Brain pericyte (primary cell): ENCODE results near the gene RAVER1.
A peak's percentile ranks its signal among the peaks of the same experiment; 100 is the strongest.
"Not testable (repeated sequence)": the region's sequence is repeated elsewhere in the genome, so short reads cannot be mapped to it uniquely, and the experiment has no call there.

Experiments
- DNase-seq: peaks from one replicate; pipeline ENCODE4 v3.0.0-alpha.2; 2012; ENCODE audit warnings: low read depth, low spot score

RAVER1 gene

DNA sequence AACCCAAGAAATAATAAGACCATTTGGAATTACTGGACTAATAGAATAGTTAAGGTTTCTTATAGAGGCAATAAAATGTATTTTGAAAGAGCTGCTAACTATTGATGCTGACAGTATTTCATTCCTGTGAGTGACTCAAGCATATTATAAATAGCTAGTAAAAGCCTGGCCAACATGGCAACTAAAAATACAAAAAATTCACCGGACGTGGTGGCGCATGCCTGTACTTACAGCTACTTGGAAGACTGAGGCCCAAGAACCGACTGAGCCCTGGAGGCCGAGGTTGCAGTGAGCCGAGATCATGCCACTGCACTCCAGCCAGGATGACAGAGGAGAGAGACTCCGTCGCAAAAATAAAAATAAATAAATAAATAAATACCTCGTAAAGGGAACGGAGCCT, 11.5 kb upstream of the RAVER1 start:
- DNase-seq: no peak

GRCh38 chr19:10343495-10343894, 10.2 kb upstream of the RAVER1 start:
- no peak for DNase-seq

DNA sequence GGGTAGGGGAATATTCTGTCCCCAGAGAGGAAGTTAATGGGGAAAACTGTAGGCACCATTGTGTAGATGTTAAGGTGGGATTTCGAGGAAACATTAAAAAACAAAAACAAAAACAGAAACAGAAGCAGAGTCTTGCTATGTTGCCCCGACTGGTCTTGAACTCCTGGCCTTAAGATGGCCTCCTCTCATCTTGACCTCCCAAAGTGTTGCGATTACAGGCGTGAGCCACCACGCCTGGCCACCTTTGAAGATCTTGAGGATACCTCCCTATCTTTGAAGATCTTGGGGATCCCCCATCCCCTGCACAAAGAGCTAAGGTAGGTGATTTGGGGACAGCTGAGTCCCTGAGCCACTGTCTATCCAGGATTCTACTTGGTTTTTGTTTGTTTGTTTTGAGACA, 6.6 kb upstream of the RAVER1 start:
- DNase-seq: no peak

GRCh38 chr19:10339380-10339960, 6.1 kb upstream of the RAVER1 start, which contains the start of gene ICAM3:
TSS of gene ICAM3 (minus strand) at chr19:10339624. CDS start at chr19:10339614, 10 bp downstream.
- DNase-seq: no peak

GRCh38 chr19:10338940-10339339, 5.6 kb upstream of the RAVER1 start:
- DNase-seq: no peak

DNA sequence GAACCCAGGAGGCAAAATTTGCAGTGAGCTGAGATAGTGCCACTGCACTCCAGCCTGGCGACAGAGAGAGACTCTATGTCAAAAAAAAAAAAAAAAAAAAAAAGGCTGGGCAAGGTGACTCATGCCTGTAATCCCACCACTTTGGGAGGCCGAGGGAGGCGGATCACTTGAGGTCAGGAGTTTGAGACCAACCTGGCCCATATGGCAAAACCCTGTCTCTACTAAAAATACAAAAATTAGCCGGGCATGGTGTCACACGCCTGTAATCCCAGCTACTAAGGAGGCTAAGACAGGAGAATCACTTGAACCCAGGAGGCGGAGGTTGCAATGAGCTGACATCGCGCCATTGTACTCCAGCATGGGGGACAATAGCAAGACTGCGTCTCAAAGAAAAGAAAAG, 3.4 kb upstream of the RAVER1 start:
- DNase-seq: not testable (repeated sequence)

DNA sequence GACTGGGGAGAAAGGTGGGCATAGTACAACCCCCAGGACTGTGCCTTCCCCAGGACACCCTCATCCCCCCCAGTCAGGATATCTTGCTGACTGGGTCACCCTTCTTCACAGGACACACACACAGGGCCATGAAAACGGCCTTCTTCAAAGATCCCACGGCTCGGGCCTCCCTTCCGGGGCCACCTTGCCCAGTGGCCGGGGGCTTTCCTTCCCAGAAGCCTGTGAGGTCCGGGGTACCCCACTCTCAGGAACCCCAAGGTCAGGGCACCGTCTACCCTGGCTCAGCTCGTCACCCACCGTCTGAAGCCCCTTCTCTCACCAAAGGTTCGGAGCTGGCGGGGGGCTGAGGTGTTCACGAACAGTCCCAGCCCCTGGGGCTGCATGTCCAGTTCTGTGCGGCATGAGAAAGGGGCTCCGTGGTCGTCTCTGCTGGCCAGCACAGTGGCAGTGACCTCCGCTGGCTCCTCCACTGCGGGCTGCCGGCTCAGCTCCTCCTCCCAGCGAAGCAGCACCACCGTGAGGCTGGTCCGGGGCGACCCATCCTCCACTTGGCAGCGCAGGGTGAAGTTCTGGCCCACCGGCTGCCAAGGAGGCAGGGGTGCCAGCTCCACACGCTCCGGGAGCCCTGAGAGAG, 2.1 kb upstream of the RAVER1 start:
- DNase-seq: no peak

GRCh38 chr19:10334588-10335351, 1.4 kb upstream of the RAVER1 start:
- peak; percentile 76 for DNase-seq

- DNase-seq: no peak
These were observed 644 bp upstream of the RAVER1 start for GRCh38 chr19:10333758-10334587.

- no peak for DNase-seq
These were observed 968 bp downstream of the RAVER1 start for GRCh38 chr19:10332158-10332964.

DNA sequence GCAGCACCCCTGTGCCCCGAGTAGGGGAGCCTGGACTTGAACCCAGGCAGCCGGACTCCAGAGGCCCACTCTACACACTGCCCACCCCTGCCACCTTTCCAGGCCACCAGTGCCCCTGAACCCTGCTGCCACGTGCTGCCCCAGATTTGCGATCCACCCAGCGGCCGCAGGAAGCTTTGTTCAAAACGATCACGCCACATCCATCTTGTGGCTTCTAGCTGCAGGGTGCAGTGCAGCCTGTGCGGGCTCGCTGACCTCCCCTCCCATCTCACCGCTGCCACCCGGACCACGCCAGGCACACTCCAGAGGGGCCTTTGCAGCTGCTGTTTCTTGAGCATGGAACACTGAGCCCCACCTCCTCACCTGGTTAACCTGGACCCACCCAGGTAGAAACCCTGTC, 3.8 kb downstream of the RAVER1 start:
- no peak for DNase-seq

- no peak for DNase-seq
These were observed 4.5 kb downstream of the RAVER1 start for GRCh38 chr19:10328558-10329429.

DNA sequence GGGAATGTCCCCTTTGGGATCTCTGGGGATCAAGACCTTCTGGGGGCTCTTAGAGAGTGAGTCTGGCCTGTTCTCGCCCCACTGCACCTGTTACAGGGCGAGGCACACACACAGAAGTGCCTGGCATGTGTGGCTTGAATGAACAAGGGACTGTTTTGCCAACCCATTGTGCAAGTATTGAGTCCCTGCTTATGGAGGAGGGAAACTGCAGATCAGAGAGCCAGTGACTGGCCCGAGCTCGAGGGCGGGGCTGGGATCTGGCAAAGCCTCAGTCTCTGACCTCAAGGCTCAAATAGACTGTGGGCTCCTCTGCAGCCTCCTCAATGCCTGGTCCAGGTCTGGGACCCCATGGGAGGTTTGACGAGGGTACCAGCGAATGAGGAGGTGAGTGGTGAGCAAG, 5.5 kb downstream of the RAVER1 start:
- DNase-seq: no peak

- DNase-seq: no peak
These were observed 7.6 kb downstream of the RAVER1 start for GRCh38 chr19:10325732-10326131.

DNA sequence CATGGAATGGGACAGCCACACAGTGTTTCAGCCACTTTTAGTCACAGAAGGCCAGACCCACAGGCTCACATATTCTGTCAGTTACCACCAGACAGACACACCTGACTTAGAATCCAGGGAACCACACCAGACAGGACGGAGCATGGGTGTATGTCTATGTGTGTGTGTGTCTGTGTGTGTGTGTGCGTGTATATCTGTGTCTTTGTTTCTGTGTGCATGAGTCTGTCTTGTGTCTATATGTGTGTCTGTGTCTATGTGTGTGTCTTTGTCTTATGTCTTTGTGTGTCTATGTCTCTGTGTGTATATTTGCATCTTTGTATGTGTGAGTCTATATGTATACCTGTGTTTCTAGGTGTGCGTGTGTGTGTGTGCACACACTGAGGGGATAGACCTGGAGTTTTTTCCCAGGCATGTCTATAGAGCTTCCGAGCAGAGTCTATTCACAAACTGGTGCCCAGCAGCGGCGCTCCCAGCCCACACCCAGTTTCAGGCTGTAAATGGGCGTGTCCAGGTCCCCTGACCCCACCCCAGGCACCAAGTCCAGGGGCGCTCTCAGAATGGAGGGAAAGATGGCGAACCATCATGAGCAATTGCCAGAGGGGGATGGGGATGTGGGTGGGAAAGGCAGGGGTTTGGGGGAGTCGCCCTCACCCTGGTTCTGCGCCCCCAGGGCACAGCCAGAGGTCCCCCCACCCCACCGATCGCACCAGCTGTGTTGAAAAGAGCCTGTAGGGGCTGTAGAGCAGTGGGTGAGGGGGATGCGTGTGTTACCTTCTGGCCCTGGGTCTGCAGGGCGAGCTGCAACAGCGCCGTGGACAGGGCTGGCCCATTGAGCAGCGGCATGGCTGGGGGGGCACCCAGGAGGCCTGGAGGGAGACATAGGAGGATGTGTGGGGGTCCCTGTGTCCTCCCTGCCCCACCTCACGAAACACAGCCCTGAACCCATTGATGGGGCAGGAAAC, 11.2 kb downstream of the RAVER1 start:
- DNase-seq: no peak

- DNase-seq: no peak
These were observed 11.9 kb downstream of the RAVER1 start for GRCh38 chr19:10321417-10321797.

GRCh38 chr19:10320602-10321416, 12.5 kb downstream of the RAVER1 start:
- DNase-seq: no peak
